Measurements from ENCODE around the gene PAK3. TPM values are rescaled to one million over a fixed set of nuclear protein-coding genes. Genes with fewer than 3 reads are reported as not detected.

The PAK3 gene
- total and polyA plus RNA-seq, 2 of the 4 experiments (the other 2 are of a cell fraction) = 0.22 to 0.36 TPM

- WGBS, 2 experiments (ENCODE audit: extremely low coverage in 2 of 2, insufficient read length in 1 of 2) = no CpG with 5 or more reads among the region's 3 CpGs
- Histone ChIP-seq H2BK120ac (ENCODE audit: low read depth, low read length) (no peak overlapping the region), H4K8ac (ENCODE audit: low read depth in 2 of 2, low read length in 2 of 2) (no peak overlapping the region), H3K14ac (replicated peaks; ENCODE audit: low read depth, low read length) (no peak overlapping the region), H2AFZ (replicated peaks; ENCODE audit: low read length, poor library complexity) (no peak overlapping the region), H3K4me1 (ENCODE audit: control insufficient read depth, insufficient read depth, low read length) (no peaks in the 10 kb centered on the region), H2AK9ac (replicated peaks; ENCODE audit: low read depth, low read length, poor library complexity) (no peak overlapping the region), H3K36me3 (ENCODE audit: control insufficient read depth, insufficient read depth, low read length) (no peaks in the 10 kb centered on the region), H3K79me1 (ENCODE audit: low read depth in 1 of 2, low read length in 2 of 2) (no peaks in the 10 kb centered on the region), H2AK5ac (ENCODE audit: low read depth, low read length) (no peak overlapping the region), H2BK15ac (ENCODE audit: low read depth, low read length) (no peak overlapping the region), H3K27ac (ENCODE audit: insufficient read depth, low read length) (no peak overlapping the region), H3K56ac (ENCODE audit: extremely low read depth, insufficient read depth, low read length) (no peak overlapping the region), H3K27me3 (ENCODE audit: control insufficient read depth, insufficient read depth, low read length) (no peaks in the 10 kb centered on the region; the same call in none of the 2 replicates), H3K4me3 (ENCODE audit: insufficient read depth, low read depth, low read length) (no peak overlapping the region), H3K4me2 (ENCODE audit: low read depth, low read length) (no peak overlapping the region), H2BK20ac (ENCODE audit: low read depth, low read length) (no peak overlapping the region), H3K9me3 (ENCODE audit: control insufficient read depth, insufficient read depth, low read length) (no peaks in the 10 kb centered on the region), H2BK5ac (ENCODE audit: low read depth, low read length, poor library complexity, severe bottlenecking) (no peak overlapping the region), H3K4ac (ENCODE audit: low read depth, low read length) (no peak overlapping the region), H3K9ac (ENCODE audit: low read depth, low read length) (no peak overlapping the region), H3K23ac (ENCODE audit: low read depth, low read length) (no peak overlapping the region), H3K9me1 (ENCODE audit: insufficient read depth, low read length) (no peaks in the 10 kb centered on the region), H4K5ac (ENCODE audit: low read depth, low read length) (no peak overlapping the region), H4K91ac (ENCODE audit: insufficient read depth, low read depth, low read length) (no peak overlapping the region), H3K18ac (ENCODE audit: low read depth, low read length) (no peak overlapping the region), H4K20me1 (ENCODE audit: insufficient read depth, low read length) (no peaks in the 10 kb centered on the region)
- in situ Hi-C loops (cut with MboI; ENCODE audit: low sequenced_read_pairs) (no loop called here), intact Hi-C loops (cut with micrococcal nuclease) (no loop called here), dilution Hi-C loops (cut with HindIII; ENCODE audit: low sequenced_read_pairs, unreplicated experiment) (no loop called here)
- DNase-seq = no peak
- no TSS peak for BruUV-seq (replicated peaks)
- TF ChIP-seq, protein P1, sequence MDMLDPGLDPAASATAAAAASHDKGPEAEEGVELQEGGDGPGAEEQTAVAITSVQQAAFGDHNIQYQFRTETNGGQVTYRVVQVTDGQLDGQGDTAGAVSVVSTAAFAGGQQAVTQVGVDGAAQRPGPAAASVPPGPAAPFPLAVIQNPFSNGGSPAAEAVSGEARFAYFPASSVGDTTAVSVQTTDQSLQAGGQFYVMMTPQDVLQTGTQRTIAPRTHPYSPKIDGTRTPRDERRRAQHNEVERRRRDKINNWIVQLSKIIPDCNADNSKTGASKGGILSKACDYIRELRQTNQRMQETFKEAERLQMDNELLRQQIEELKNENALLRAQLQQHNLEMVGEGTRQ (IDR thresholded peaks at IDR 0.05; ENCODE audit: low read depth, low read length) = no peak
- TF ChIP-seq ELK1 (IDR thresholded peaks at IDR 0.05; ENCODE audit: borderline replicate concordance, low read depth, low read length) (no peak), MXI1 (IDR thresholded peaks at IDR 0.05; ENCODE audit: borderline replicate concordance, low read depth, low read length) (no peak), RCOR1 (IDR thresholded peaks at IDR 0.05; ENCODE audit: insufficient replicate concordance, low read length) (no peak), MAZ (IDR thresholded peaks at IDR 0.05; ENCODE audit: borderline replicate concordance, low read depth, low read length) (no peak), CHD1 (IDR thresholded peaks at IDR 0.05; ENCODE audit: low read depth, low read length) (no peak), BHLHE40 (IDR thresholded peaks at IDR 0.05; ENCODE audit: low read depth, low read length) (no peak), CEBPB (IDR thresholded peaks at IDR 0.05; ENCODE audit: low read depth, low read length) (no peak), MAFK (IDR thresholded peaks at IDR 0.05; ENCODE audit: low read depth, low read length) (no peak), NFE2L2 (IDR thresholded peaks at IDR 0.05; ENCODE audit: low read depth, low read length) (no peak), POLR2A (IDR thresholded peaks at IDR 0.05; ENCODE audit: low read depth, low read length) (no peak), RAD21 (IDR thresholded peaks at IDR 0.05; ENCODE audit: low read length) (no peak), SMC3 (IDR thresholded peaks at IDR 0.05; ENCODE audit: low read depth, low read length) (no peak), RFX5 (IDR thresholded peaks at IDR 0.05; ENCODE audit: low read depth, low read length) (no peak), FOS (IDR thresholded peaks at IDR 0.05; ENCODE audit: low read depth, low read length) (no peak)
- TF ChIP-seq, protein P2, sequence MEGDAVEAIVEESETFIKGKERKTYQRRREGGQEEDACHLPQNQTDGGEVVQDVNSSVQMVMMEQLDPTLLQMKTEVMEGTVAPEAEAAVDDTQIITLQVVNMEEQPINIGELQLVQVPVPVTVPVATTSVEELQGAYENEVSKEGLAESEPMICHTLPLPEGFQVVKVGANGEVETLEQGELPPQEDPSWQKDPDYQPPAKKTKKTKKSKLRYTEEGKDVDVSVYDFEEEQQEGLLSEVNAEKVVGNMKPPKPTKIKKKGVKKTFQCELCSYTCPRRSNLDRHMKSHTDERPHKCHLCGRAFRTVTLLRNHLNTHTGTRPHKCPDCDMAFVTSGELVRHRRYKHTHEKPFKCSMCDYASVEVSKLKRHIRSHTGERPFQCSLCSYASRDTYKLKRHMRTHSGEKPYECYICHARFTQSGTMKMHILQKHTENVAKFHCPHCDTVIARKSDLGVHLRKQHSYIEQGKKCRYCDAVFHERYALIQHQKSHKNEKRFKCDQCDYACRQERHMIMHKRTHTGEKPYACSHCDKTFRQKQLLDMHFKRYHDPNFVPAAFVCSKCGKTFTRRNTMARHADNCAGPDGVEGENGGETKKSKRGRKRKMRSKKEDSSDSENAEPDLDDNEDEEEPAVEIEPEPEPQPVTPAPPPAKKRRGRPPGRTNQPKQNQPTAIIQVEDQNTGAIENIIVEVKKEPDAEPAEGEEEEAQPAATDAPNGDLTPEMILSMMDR (conservative IDR thresholded peaks at IDR 0.05; ENCODE audit: low read depth, low read length) = no peak
- no peak for ATAC-seq (ENCODE audit: low read depth)
- CTCF ChIA-PET = no interaction called here
- POLR2A ChIA-PET (ENCODE audit: unreplicated experiment) = no interaction called here
Observed at GRCh38 chrX:111167334-111167733, 71.3 kb downstream of the PAK3 start.
